Measurements from ENCODE around the gene PHACTR3.
"Not testable (repeated sequence)": the region's sequence is repeated elsewhere in the genome, so short reads cannot be mapped to it uniquely, and the experiment has no call there.

Gene PHACTR3

DNA sequence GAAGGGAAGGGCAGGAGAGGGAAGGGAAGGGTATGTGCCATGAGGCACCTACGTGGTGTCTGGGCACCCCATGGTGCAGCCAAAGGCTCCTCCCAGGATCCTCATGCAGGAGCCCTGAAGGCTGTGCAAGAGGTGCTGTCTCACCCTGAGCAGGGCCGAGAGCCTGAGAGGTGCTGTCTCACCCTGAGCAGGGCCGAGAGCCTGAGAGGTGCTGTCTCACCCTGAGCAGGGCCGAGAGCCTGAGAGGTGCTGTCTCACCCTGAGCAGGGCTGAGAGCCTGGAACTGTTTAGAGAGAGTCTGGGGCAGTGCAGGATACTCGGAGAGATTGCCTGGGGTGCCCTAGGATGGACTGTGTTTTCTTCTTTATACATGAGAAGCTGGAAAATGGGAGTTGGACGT lies 14.2 kb downstream of the PHACTR3 start:
- not testable (repeated sequence) for DNase-seq (ENCODE audit: low read depth in 3 of 3, low spot score in 1 of 3)

DNA sequence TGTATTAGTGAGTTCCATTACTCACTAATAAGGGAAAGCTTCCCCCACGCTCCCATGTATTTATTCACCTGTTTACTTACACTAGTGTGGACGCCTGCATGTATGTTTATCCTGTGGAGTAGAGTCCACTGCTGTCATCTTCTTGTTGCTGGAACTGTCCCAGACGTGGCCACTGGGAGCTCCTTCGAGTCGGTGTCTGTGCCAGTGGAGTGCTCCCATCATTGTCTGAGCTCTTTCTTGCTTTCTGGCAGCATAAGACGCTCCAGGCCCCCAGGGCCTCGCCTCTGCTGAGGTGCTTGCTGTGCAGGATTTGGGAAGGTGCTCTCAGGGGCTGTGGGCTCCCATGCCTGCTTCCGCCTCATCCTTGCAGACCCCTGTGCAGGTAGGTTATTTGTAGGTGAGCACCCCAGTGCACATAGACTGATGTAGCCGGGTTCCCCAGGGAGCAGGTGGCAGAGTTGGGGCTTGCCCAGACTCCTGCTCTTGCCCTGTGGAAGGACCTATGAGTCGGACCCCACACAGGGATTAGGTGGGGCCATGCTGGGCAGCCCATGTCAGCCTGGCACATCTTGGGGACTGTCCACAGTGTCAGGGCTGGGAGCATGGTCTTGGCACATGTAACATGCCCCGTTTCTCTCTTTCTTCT lies 16.6 kb downstream of the PHACTR3 start:
- DNase-seq (ENCODE audit: low read depth in 3 of 3, low spot score in 1 of 3): no peak

DNA sequence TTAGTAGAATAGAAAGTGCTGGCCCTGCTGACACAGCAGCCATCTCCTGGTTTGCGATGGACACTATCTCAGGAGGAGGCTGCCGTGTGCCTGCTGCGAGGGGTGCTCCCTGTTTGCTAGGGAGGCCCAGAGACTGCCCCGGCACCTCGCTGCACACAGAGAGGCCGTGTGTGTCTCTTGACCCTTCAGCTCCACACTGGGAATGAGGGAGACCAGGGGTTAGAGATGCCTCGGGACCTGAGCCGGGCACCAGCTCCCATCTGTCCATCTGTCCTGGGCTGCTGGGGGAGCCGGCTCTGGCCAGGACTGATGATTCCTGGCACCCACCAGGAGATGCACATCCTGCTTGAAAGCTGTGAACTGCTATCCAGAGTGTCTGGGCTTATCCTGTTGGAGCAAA lies 18.2 kb downstream of the PHACTR3 start:
- DNase-seq (ENCODE audit: low read depth in 3 of 3, low spot score in 1 of 3): no peak

DNA sequence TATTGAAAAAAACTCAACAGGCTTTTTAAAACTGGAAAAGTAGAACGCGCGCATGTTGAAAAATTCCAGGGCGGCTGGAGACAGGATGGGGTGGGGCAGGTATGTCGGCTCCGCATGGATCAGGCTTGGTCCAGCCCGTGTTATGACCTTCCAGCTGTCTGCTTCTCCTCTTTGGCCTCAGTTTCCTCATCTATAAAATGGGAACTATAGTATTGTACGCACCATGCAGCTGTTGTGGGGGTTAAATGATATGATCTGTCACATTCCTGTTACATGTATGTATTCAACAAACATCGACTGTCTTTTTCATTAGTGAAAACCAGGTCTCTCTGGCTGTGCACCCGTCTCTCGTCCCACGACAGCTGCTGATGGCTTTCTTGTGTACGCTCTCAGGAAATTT lies 18.8 kb downstream of the PHACTR3 start:
- DNase-seq (ENCODE audit: low read depth in 3 of 3, low spot score in 1 of 3): no peak

GRCh38 chr20:59623583-59623982 lies 19.2 kb downstream of the PHACTR3 start:
- DNase-seq (ENCODE audit: low read depth in 3 of 3, low spot score in 1 of 3): no peak

DNA sequence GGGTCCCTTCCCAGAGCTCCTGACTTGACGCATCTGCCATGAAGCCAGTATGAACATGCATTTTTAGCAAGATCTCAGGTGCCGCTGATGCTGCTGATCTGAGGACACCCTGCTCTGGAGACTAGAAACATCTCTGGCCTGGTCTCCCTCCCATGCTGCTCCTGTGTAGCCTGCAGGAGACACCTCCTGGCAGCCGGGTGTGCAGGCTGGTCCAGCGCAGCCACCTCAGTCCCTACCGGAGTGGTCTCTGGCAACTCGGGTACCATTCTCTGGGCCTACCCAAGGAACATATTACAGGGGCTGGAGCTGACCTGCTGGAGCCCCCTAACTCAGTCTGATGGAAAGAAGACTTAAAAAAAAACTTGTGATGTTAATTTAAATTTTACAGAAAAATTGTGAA lies 20.1 kb downstream of the PHACTR3 start:
- no peak for DNase-seq (ENCODE audit: low read depth in 3 of 3, low spot score in 1 of 3)

DNA sequence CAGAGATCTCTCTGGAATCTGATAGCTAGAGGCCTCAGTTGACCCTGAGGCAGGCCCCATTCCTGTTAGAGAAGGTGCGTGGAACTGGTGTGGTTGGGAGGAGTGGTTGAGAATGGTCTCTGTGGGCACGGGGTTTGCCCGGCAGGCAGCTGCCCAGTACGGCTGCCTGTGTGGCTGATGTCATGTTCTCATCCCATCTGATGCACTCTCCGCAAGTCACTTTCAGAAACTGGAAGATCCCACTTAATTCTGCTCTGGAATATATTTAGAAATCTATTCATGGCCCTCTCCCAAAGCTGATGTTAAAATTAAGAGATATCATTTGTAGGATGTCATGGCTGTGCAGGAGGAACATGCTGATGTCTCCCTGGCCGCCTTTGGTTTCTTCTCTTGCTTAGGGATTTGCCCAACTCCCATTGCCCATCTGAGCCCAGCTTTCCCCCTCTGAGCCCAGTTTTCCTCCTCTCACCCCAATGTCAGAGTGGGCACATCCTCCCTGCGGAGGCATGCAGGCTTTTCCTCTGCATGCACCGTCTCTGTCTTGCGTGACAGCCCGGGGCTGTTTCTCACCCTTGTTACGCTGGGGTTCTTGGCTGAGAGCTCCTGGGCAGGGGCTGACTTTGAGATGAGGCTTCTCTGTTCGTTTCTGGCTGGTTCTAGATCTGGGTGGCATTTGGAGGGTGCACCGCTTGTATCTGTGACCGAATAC lies 21.0 kb downstream of the PHACTR3 start:
- DNase-seq (ENCODE audit: low read depth in 3 of 3, low spot score in 1 of 3): no peak

DNA sequence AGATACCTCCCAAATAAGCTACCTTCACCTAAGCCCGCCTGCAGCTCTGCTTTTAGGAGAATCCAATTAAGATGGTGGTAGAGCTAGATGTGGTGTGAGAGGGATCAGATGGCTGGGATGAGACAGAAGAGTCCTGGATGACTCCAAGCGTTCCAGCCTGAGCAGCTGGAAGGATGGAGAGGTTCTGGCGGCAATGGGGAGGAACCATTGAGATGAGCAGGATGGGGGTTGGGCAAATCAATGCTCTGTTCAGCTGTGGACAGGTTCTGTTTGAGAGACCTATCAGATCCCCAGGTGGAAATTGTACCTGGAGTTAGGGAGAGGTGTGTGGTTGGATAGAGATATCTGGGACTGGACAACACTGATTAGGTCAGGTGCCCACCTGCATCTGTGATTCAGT lies 23.0 kb downstream of the PHACTR3 start:
- DNase-seq (ENCODE audit: low read depth in 3 of 3, low spot score in 1 of 3): no peak

GRCh38 chr20:59628171-59628570 lies 23.8 kb downstream of the PHACTR3 start:
- DNase-seq (ENCODE audit: low read depth in 3 of 3, low spot score in 1 of 3): no peak

GRCh38 chr20:59629141-59630045 lies 25.1 kb downstream of the PHACTR3 start:
- DNase-seq (ENCODE audit: low read depth in 3 of 3, low spot score in 1 of 3): no peak

DNA sequence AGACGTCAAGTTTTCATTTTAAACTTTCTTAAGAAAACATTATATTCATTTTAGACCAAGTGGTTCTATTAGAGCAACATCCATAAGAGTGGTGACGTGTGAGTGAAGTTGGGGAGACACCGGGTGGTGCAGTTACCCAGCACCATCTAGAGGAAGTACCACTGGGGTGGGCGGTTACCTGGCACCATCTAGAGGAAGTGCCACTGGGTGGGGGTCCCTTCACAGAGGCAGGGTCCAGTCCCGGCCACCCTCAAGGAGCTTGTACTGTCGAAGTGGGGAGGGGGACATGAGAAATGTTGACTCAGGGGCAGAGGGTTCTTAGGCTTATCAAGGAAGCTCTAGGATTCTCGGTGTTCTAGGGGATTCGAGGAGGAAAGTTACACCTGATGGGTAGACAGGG lies 26.2 kb downstream of the PHACTR3 start:
- DNase-seq (ENCODE audit: low read depth in 3 of 3, low spot score in 1 of 3): no peak

- no peak for DNase-seq (ENCODE audit: low read depth in 3 of 3, low spot score in 1 of 3)
Measured at GRCh38 chr20:59631751-59632540, 27.6 kb downstream of the PHACTR3 start.

DNA sequence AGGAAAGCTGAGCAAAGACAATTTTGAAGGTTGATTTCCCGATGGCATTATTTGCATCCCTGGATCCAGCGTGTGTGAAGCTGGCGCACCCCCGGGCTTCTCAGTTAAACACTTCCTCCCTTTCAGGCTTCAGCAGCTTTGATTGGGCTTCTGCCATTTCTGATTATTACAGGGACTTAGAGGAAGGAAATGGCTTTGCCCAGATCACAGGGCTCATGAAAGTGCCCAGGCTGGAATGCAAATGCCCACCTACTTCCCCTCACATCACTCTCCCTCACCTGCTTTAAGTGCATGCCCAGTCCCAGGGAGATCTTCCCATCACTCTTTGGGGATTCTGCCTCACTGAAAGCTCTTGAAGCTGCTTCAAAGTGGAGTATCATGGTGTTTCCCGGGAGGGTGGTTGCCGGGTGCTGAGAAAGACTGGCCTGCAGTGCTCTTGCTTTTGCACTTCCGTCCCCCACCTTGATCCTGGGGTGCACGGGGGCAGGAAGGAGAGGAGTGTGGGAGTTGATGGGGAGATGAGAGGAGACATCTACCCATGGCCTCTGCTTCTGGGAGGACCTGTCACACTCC lies 28.3 kb downstream of the PHACTR3 start:
- DNase-seq (ENCODE audit: low read depth in 3 of 3, low spot score in 1 of 3): no peak

DNA sequence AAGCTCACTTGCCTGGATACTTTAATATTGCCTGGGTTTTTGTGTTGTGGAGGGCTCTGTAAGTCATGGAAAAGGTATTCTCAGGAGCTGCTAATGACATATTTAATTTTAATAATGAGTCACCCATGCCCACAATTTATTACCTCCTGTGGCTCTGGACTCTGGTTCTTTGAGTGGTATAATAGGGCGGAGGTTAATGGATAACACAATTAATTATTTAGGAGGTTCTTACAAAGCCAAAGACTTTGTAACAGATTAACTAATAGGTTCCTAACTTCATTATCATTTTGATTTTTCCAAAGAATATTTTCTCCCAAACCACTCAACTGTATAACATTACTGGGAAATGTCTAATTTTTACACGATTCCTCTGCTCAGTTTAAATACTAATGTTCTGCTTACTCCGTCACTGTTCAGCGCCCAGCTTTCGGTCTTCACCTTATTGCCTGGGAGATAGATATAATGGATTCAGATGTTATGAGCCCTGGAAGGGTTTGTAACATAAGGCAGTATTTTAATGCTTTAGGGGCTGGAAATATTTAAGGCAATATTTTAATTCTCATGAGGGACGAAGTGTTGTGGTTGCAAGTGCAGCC lies 29.4 kb downstream of the PHACTR3 start:
- no peak for DNase-seq (ENCODE audit: low read depth in 3 of 3, low spot score in 1 of 3)

DNA sequence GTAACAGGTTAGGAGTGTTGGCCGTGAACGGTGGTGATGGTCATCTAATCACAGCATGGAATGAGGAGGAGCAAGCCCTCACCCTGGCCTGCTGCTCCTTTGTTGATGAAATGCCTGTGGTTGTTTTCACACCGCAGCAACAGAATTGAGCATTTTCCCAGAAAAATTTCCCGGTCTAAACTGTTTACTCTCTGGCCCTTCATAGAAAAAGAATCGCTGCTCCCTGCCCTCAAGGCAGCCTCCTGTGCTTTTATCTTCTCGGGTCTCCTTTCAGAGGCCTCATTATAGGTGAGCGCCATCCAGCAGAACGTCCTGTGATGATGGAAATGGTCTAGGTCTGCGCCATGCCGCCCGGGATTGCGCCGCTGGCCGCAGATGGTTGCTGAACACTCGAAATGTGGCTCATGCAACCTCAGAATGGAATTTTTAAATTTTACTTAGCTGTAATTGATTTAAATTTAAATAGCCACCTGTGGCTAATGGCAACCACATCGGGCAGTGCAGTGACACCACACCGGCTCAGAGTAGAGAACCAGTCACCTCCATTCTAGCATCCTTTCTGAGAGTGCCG lies 30.2 kb downstream of the PHACTR3 start:
- no peak for DNase-seq (ENCODE audit: low read depth in 3 of 3, low spot score in 1 of 3)

DNA sequence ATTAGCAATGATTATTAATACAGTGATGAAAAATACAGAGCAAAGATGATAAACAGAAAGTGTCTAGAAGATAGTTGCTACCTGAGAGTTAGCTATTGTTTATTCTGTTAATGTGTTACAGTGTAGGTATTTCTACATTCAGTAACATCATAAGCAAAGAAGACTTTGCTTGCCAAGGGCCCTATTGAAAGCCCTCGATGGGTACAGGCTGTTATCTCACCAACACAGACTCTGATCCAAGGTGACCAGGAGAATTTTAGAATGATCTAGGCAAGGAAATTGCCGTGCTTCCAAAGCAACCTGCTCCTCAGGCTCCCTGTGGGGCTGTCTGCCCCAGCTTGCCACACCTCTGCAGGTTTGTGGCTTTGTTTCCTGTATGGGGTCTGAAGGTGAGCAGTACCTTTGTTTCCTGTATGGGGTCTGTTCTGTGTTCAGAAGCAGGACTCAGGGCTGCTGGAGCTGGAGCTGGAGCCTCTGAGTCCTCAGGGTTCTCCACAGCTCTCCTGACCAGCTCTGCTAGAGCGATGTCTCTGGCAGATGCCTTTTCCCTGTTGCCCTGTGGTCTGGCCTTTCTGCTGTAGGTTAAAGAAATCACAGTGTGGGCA lies 32.5 kb downstream of the PHACTR3 start:
- no peak for DNase-seq (ENCODE audit: low read depth in 3 of 3, low spot score in 1 of 3)

- no peak for DNase-seq (ENCODE audit: low read depth in 3 of 3, low spot score in 1 of 3)
Measured at GRCh38 chr20:59640267-59640666, 35.9 kb downstream of the PHACTR3 start.

GRCh38 chr20:59643615-59644061 lies 39.3 kb downstream of the PHACTR3 start:
- DNase-seq (ENCODE audit: low read depth in 3 of 3, low spot score in 1 of 3): no peak

- DNase-seq (ENCODE audit: low read depth in 3 of 3, low spot score in 1 of 3): no peak
Measured at GRCh38 chr20:59644371-59644939, 40.1 kb downstream of the PHACTR3 start.
